SJCRH30 (cell line): ENCODE data around the gene PRMT6. TPM values are rescaled to one million over a fixed set of nuclear protein-coding genes. Genes with fewer than 3 reads are reported as not detected.
"Not testable (repeated sequence)": the region's sequence is repeated elsewhere in the genome, so short reads cannot be mapped to it uniquely, and the experiment has no call there.

Source experiments
- DNase-seq, 2 experiments: peaks; one replicate each; pipeline ENCODE4 v3.0.0-alpha.2; 2015 to 2020
- H3K27ac ChIP-seq: fragments of 250-450 bp; sonication (Bioruptor Pico); 2 replicates; pipeline ENCODE4 v1.5.1; 2020; ENCODE audit warnings: mild to moderate bottlenecking, moderate library complexity
- H3K27me3 ChIP-seq: fragments of 250-450 bp; sonication (Bioruptor Pico); 2 replicates; pipeline ENCODE4 v1.5.1; 2020; ENCODE audit warnings: mild to moderate bottlenecking, moderate library complexity
- H3K36me3 ChIP-seq: fragments of 250-450 bp; sonication (Bioruptor Pico); 2 replicates; pipeline ENCODE4 v1.5.1; 2020; ENCODE audit warnings: mild to moderate bottlenecking, moderate library complexity
- H3K4me1 ChIP-seq: fragments of 250-450 bp; sonication (Bioruptor Pico); 2 replicates; pipeline ENCODE4 v1.5.1; 2020; ENCODE audit warnings: mild to moderate bottlenecking, moderate library complexity
- H3K4me3 ChIP-seq: fragments of 250-450 bp; sonication (Bioruptor Pico); 2 replicates; pipeline ENCODE4 v1.5.1; 2020; ENCODE audit warnings: mild to moderate bottlenecking, moderate library complexity
- H3K9me3 ChIP-seq: fragments of 250-450 bp; sonication (Bioruptor Pico); replicated peaks from 2 replicates; pipeline ENCODE4 v1.5.1; 2020; ENCODE audit warnings: mild to moderate bottlenecking, moderate library complexity
- total RNA-seq: library from RNA; depleted of rRNA; stranded (reverse); fragments of >200 nt; shearing (Covaris generic); gene quantifications from 2 replicates; pipeline ENCODE4 v1.2.3, GENCODE V29; 2014

PRMT6 gene
- total RNA-seq, 1 experiment from 2014 or later = 42.3 TPM

- 0 out of 2 replicates have a peak, but pooled peaks cover 4% of the 10 kb centered on the region for H3K4me1 ChIP-seq
- peaks cover 8% of the 10 kb centered on the region for H3K36me3 ChIP-seq
- H3K4me3 ChIP-seq = no peak overlapping the region
- H3K9me3 ChIP-seq = no peaks in the 10 kb centered on the region
- H3K27me3 ChIP-seq = no peaks in the 10 kb centered on the region
- DNase-seq = no peak
- no peak overlapping the region for H3K27ac ChIP-seq
Measured at GRCh38 chr1:107058245-107059032, 2.0 kb downstream of the PRMT6 start.

GRCh38 chr1:107061886-107062285 lies 5.4 kb downstream of the PRMT6 start:
- Histone ChIP-seq H3K9me3 (no peaks in the 10 kb centered on the region), H3K4me1 (0 out of 2 replicates have a peak, but pooled peaks cover 4% of the 10 kb centered on the region), H3K27ac (no peak overlapping the region), H3K36me3 (peaks cover 8% of the 10 kb centered on the region), H3K27me3 (no peaks in the 10 kb centered on the region), H3K4me3 (no peak overlapping the region)
- no peak for DNase-seq

- no peak overlapping the region for H3K4me3 ChIP-seq
- H3K27ac ChIP-seq = no peak overlapping the region
- no peaks in the 10 kb centered on the region for H3K4me1 ChIP-seq
- no peaks in the 10 kb centered on the region for H3K27me3 ChIP-seq
- no peak for DNase-seq
- no peaks in the 10 kb centered on the region for H3K36me3 ChIP-seq
- H3K9me3 ChIP-seq = no peaks in the 10 kb centered on the region
Measured at GRCh38 chr1:107073493-107073892, 17.0 kb downstream of the PRMT6 start.

GRCh38 chr1:107076841-107077240 lies 20.4 kb downstream of the PRMT6 start:
- H3K36me3 ChIP-seq = no peaks in the 10 kb centered on the region
- no peaks in the 10 kb centered on the region for H3K27me3 ChIP-seq
- no peak overlapping the region for H3K27ac ChIP-seq
- no peak overlapping the region for H3K4me3 ChIP-seq
- no peaks in the 10 kb centered on the region for H3K9me3 ChIP-seq
- DNase-seq = no peak
- H3K4me1 ChIP-seq = no peaks in the 10 kb centered on the region

GRCh38 chr1:107079249-107079648 lies 22.8 kb downstream of the PRMT6 start:
- Histone ChIP-seq H3K27ac (no peak overlapping the region), H3K9me3 (no peaks in the 10 kb centered on the region), H3K4me1 (no peaks in the 10 kb centered on the region), H3K4me3 (no peak overlapping the region), H3K27me3 (no peaks in the 10 kb centered on the region), H3K36me3 (no peaks in the 10 kb centered on the region)
- no peak for DNase-seq

- H3K27me3 ChIP-seq = no peaks in the 10 kb centered on the region
- no peaks in the 10 kb centered on the region for H3K9me3 ChIP-seq
- no peak overlapping the region for H3K4me3 ChIP-seq
- H3K36me3 ChIP-seq = no peaks in the 10 kb centered on the region
- H3K27ac ChIP-seq = no peak overlapping the region
- DNase-seq = no peak
- H3K4me1 ChIP-seq = no peaks in the 10 kb centered on the region
Measured at GRCh38 chr1:107081102-107081501, 24.6 kb downstream of the PRMT6 start.

- no peak overlapping the region for H3K27ac ChIP-seq
Measured at GRCh38 chr1:107091418-107091817, 34.9 kb downstream of the PRMT6 start.

GRCh38 chr1:107093395-107093794 lies 36.9 kb downstream of the PRMT6 start:
- not testable (repeated sequence) for H3K9me3 ChIP-seq, H3K27me3 ChIP-seq, H3K36me3 ChIP-seq, H3K27ac ChIP-seq, H3K4me3 ChIP-seq, H3K4me1 ChIP-seq
- peak in 1 of 2 experiments; percentile 4 for DNase-seq

More at GRCh38 chr1:107091418-107091817, 34.9 kb downstream of the PRMT6 start:
- no peak overlapping the region for H3K4me3 ChIP-seq
- H3K36me3 ChIP-seq = no peaks in the 10 kb centered on the region
- no peaks in the 10 kb centered on the region for H3K4me1 ChIP-seq
- 0 out of 2 replicates have a peak, but pooled peaks cover 2% of the 10 kb centered on the region for H3K9me3 ChIP-seq
- no peaks in the 10 kb centered on the region for H3K27me3 ChIP-seq
- DNase-seq = no peak

GRCh38 chr1:107095647-107096046 lies 39.2 kb downstream of the PRMT6 start:
- DNase-seq = no peak
- Histone ChIP-seq H3K27me3 (no peaks in the 10 kb centered on the region), H3K36me3 (no peaks in the 10 kb centered on the region), H3K27ac (no peak overlapping the region), H3K4me1 (no peaks in the 10 kb centered on the region), H3K9me3 (no peaks in the 10 kb centered on the region; the same call in 1 of the 2 replicates), H3K4me3 (no peak overlapping the region)

- no peaks in the 10 kb centered on the region; the same call in 1 of the 2 replicates for H3K9me3 ChIP-seq
Measured at GRCh38 chr1:107096690-107097089, 40.2 kb downstream of the PRMT6 start.

GRCh38 chr1:107098961-107099360 lies 42.5 kb downstream of the PRMT6 start:
- Histone ChIP-seq H3K27me3 (no peaks in the 10 kb centered on the region; the same call in 1 of the 2 replicates), H3K9me3 (no peaks in the 10 kb centered on the region; the same call in 1 of the 2 replicates), H3K4me1 (no peaks in the 10 kb centered on the region), H3K27ac (no peak overlapping the region), H3K36me3 (no peaks in the 10 kb centered on the region), H3K4me3 (no peak overlapping the region)
- DNase-seq = no peak

More at GRCh38 chr1:107096690-107097089, 40.2 kb downstream of the PRMT6 start:
- H3K27ac ChIP-seq = no peak overlapping the region
- no peak for DNase-seq
- H3K27me3 ChIP-seq = no peaks in the 10 kb centered on the region
- H3K4me1 ChIP-seq = no peaks in the 10 kb centered on the region
- no peaks in the 10 kb centered on the region for H3K36me3 ChIP-seq
- no peak overlapping the region for H3K4me3 ChIP-seq

- Histone ChIP-seq H3K4me3 (no peak overlapping the region), H3K27ac (no peak overlapping the region), H3K9me3 (no peaks in the 10 kb centered on the region; the same call in 1 of the 2 replicates), H3K27me3 (peaks cover 5% of the 10 kb centered on the region; the same call in 1 of the 2 replicates), H3K4me1 (no peaks in the 10 kb centered on the region), H3K36me3 (no peaks in the 10 kb centered on the region)
- no peak for DNase-seq
Measured at GRCh38 chr1:107100331-107100984, 44.0 kb downstream of the PRMT6 start.

GRCh38 chr1:107105914-107106313 lies 49.4 kb downstream of the PRMT6 start:
- Histone ChIP-seq H3K4me1 (no peaks in the 10 kb centered on the region), H3K27ac (no peak overlapping the region), H3K4me3 (no peak overlapping the region), H3K27me3 (peaks cover 8% of the 10 kb centered on the region; the same call in 1 of the 2 replicates), H3K9me3 (no peaks in the 10 kb centered on the region), H3K36me3 (no peaks in the 10 kb centered on the region)
- DNase-seq = no peak
